ENCODE data around the gene ACTR8. TPM values are rescaled to one million over a fixed set of nuclear protein-coding genes. Genes with fewer than 3 reads are reported as not detected.
"Not testable (repeated sequence)": the region's sequence is repeated elsewhere in the genome, so short reads cannot be mapped to it uniquely, and the experiment has no call there.

ACTR8 gene, protein sequence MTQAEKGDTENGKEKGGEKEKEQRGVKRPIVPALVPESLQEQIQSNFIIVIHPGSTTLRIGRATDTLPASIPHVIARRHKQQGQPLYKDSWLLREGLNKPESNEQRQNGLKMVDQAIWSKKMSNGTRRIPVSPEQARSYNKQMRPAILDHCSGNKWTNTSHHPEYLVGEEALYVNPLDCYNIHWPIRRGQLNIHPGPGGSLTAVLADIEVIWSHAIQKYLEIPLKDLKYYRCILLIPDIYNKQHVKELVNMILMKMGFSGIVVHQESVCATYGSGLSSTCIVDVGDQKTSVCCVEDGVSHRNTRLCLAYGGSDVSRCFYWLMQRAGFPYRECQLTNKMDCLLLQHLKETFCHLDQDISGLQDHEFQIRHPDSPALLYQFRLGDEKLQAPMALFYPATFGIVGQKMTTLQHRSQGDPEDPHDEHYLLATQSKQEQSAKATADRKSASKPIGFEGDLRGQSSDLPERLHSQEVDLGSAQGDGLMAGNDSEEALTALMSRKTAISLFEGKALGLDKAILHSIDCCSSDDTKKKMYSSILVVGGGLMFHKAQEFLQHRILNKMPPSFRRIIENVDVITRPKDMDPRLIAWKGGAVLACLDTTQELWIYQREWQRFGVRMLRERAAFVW
- 13.3 and 13.5 TPM in 2 replicates for total RNA-seq (2014; rRNA removed; shearing (Covaris generic); ENCODE audit: low replicate concordance)

GRCh38 chr3:53881691-53882593 lies at the start of gene ACTR8:
TSS of gene ACTR8 (minus strand) at chr3:53882152. CDS start at chr3:53882101, 51 bp downstream.
- DNase-seq = peak; percentile 73
- Histone ChIP-seq H3K4me3 (peak within 1 kb of the TSS; percentile 84), H3K36me3 (peaks cover 23% of the 10 kb centered on the region), H3K27me3 (no peaks in the 10 kb centered on the region), H3K9me3 (no peaks in the 10 kb centered on the region)

- not testable (repeated sequence) for DNase-seq, H3K9me3 ChIP-seq, H3K4me3 ChIP-seq, H3K36me3 ChIP-seq, H3K27me3 ChIP-seq
These were observed 45.4 kb upstream of the ACTR8 start for GRCh38 chr3:53927208-53927872.

DNA sequence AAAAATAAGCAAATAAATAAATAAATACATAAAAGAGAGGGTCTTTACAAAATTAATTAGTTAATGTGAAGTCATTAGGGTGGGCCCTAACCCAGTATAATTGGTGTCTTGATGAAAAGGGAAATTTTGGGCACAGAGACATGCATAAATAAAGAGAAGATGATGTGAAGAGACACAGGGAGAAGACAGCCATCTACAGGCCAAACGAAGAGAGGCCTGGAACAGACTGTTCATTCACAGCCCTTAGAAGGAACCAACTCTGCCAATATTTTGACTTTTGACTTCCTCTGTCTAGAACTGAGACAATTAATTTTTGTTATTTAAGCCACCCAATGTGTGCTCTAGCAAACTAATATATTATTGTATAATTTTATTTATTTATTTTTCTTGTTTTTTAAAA lies 39.3 kb upstream of the ACTR8 start:
- H3K9me3 ChIP-seq = no peaks in the 10 kb centered on the region
- no peak for DNase-seq
- no peaks in the 10 kb centered on the region for H3K36me3 ChIP-seq
- 0 out of 2 replicates have a peak, but pooled peaks cover 2% of the 10 kb centered on the region for H3K27me3 ChIP-seq
- H3K4me3 ChIP-seq = no peak overlapping the region

DNA sequence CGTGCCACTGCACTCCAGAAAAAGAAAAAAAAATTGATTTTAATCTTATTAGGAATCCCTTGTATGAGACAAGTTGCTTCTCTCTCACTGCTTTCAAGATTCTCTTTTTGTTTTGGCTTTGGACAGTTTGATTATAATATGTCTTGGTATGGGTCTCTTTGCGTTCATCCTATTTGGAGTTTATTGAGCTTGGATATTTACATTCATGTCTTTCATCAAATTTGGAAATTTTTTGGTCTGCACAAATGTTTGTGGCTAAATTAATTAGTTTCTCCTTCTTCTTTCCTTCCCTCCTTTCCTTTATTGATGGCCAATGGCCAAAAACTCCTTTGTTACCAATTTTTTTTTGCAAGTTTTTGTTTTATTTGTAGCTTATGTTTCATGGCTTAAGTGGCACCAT lies 37.8 kb upstream of the ACTR8 start:
- 0 out of 2 replicates have a peak, but pooled peaks cover 2% of the 10 kb centered on the region for H3K27me3 ChIP-seq
- no peaks in the 10 kb centered on the region for H3K36me3 ChIP-seq
- DNase-seq = no peak
- H3K4me3 ChIP-seq = no peak overlapping the region
- H3K9me3 ChIP-seq = no peaks in the 10 kb centered on the region

GRCh38 chr3:53913401-53913800 lies 31.4 kb upstream of the ACTR8 start:
- Histone ChIP-seq H3K36me3 (no peaks in the 10 kb centered on the region), H3K9me3 (no peaks in the 10 kb centered on the region), H3K27me3 (peaks cover 2% of the 10 kb centered on the region; the same call in 1 of the 2 replicates), H3K4me3 (no peak overlapping the region)
- DNase-seq = no peak

DNA sequence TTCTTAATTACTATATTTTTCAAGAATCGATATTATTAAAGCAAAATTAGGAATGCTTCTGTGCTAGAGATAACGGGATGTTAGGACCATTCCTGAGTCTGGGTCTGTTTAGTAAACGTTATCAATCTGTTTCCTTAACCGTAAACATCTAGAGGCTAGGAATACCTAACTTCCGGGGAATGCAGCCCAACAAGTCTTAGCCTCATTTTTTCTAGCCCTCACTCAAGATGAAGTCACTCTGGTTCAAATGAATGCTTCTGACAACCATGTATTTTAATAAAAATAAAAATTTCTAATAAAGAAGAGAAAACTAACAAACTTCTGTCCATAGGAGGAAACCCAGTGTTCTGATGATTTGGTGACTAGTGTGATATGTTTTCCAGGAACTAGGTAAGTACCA lies 20.8 kb upstream of the ACTR8 start:
- H3K36me3 ChIP-seq = no peaks in the 10 kb centered on the region
- DNase-seq = no peak
- H3K27me3 ChIP-seq = no peaks in the 10 kb centered on the region
- H3K9me3 ChIP-seq = no peaks in the 10 kb centered on the region
- H3K4me3 ChIP-seq = no peak overlapping the region

DNA sequence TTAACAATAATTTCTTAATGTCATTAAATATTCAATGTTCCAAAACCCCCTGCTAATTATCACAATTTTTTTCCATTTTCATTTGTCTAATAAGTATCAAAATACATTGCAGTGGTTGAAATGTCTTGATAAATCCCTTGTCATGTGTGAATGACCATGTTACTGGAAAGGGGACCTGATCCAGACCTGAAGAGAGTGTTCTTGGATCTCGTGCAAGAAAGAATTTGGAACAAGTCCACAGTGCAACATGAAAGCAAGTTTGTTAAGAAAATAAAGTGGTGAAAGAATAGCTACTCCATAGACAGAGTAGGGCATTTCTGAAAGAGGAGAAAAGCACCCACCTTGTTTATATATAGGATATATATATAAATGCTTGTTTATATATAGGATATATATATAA lies 20.1 kb upstream of the ACTR8 start:
- no peaks in the 10 kb centered on the region for H3K9me3 ChIP-seq
- H3K36me3 ChIP-seq = no peaks in the 10 kb centered on the region
- no peak for DNase-seq
- no peaks in the 10 kb centered on the region for H3K27me3 ChIP-seq
- no peak overlapping the region for H3K4me3 ChIP-seq

DNA sequence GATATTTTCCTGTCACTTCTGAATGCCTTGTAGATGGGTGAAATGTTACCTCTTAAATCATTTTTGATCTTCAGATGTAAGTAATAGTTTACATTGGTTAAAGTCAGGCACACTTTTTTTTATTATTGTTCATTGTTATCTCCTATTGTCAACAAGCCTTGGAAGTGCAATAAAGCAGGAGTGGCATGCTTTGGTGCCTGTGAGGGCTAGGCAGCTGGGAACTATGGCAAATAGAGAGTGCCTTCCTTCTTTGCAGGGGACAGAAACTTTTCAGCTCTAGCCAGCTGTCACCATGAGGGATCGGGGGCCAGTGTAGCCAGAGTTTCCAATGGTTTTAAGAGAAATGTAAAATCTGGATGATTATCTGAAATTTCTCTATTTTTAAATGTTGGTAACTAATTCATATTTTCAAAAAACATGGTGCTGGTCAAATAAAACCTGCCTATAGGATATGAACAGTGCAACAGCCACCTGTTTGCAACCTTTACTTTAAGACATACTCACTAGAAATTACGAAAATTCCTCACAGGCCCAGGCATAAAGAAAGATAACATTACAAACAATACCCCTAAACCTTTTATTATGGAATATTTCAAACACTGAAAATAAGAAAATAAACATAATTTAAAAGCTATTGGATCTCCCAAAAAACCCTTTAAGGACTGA lies 18.8 kb upstream of the ACTR8 start:
- no peak overlapping the region for H3K4me3 ChIP-seq
- no peaks in the 10 kb centered on the region for H3K36me3 ChIP-seq
- no peak for DNase-seq
- no peaks in the 10 kb centered on the region for H3K9me3 ChIP-seq
- H3K27me3 ChIP-seq = no peaks in the 10 kb centered on the region

DNA sequence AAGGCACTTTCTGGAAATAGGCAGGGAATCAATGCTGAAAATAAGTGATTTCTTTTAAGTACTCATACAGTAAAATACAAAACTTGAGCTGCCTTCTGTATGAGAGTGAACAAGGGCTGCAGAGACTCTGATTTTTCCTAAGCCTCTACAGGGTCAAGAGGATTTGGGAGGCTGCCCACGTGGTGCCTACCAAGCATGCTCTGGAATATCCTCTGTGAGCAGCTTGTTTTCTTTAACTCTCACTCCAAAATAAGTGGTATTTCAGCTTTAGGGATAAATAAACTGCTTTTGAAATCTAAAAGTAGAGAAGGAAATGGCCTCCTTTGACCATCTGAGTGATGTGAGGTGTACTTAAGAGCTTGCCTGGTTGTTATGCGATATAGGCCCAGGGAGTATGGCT lies 17.8 kb upstream of the ACTR8 start:
- Histone ChIP-seq H3K36me3 (no peaks in the 10 kb centered on the region), H3K4me3 (no peak overlapping the region), H3K27me3 (no peaks in the 10 kb centered on the region), H3K9me3 (no peaks in the 10 kb centered on the region)
- no peak for DNase-seq

GRCh38 chr3:53892286-53892637 lies 10.3 kb upstream of the ACTR8 start:
- H3K9me3 ChIP-seq = no peaks in the 10 kb centered on the region
- no peaks in the 10 kb centered on the region for H3K27me3 ChIP-seq
- no peak for DNase-seq
- peak overlapping the region; percentile 90 for H3K4me3 ChIP-seq
- H3K36me3 ChIP-seq = no peaks in the 10 kb centered on the region; the same call in 1 of the 2 replicates

DNA sequence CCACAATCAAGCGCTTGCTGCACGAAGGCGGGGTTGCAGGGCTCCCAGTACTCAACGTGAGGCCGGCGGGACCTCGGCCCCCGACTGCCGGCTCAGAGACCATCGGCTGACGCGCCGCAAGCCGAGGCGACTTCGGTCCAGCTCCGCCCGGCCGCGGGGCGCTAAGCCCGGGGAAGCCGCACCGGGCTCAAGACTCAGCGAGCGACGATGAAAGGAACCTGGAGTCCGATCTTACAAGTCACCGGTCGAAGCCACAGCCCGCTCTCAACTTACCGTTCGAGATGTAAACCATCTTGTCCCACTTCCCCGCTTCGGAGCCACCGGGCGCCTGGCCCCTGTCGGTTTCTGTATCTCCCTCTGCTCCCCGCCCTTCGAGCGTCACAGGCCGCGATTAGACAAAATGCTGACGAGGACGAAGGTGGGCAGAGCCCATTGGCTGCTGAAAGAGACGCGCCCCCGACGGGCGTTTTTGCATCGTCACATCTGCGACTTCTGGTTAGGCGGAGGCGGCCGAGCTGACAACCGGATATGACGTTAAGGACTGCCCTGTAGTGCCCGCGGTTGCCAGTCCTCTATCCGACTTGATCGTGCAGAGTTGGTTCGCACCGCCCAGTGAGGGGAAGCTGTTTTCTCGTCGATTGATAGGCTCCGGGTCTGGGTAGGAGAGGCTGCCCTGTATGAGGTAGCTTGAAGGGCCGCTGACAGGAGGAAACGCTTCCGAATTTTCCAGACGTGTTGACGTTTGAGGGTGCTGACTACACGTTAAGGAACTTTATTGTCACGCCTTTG lies 9.7 kb upstream of the ACTR8 start, which contains the start of gene SELENOK:
TSS of gene SELENOK (minus strand) at position 363 of the 789 bp plus-strand sequence.
- Histone ChIP-seq H3K36me3 (no peaks in the 10 kb centered on the region; the same call in none of the 2 replicates), H3K4me3 (peak within 1 kb of the TSS; percentile 90), H3K27me3 (no peaks in the 10 kb centered on the region), H3K9me3 (no peaks in the 10 kb centered on the region)
- peak; percentile 95 for DNase-seq

- Histone ChIP-seq H3K4me3 (peak overlapping the region; percentile 90), H3K9me3 (no peaks in the 10 kb centered on the region), H3K36me3 (no peaks in the 10 kb centered on the region; the same call in none of the 2 replicates), H3K27me3 (no peaks in the 10 kb centered on the region)
- no peak for DNase-seq
These were observed 8.9 kb upstream of the ACTR8 start for GRCh38 chr3:53890726-53891475.

GRCh38 chr3:53888232-53888631 lies 6.3 kb upstream of the ACTR8 start:
- Histone ChIP-seq H3K36me3 (no peaks in the 10 kb centered on the region; the same call in none of the 2 replicates), H3K9me3 (no peaks in the 10 kb centered on the region), H3K4me3 (no peak overlapping the region), H3K27me3 (no peaks in the 10 kb centered on the region)
- no peak for DNase-seq

DNA sequence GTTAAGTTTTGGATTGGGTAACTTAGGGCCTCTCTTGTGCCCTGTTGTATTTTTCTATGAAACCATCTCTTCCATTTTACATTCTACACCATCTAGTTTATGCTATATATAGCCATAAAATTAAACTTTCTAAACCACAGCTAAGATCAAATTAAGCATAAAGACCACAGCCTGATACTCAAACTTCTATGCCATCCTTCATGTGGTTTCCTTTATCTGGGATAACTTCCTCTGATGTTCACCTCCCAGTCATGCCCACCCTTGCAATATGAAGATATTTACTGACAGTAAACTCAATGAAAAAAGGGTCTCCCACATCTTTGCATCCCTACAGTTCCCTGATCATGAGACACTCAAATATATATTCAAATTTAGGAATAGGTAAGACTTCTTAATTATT lies 5.5 kb upstream of the ACTR8 start:
- no peak for DNase-seq
- H3K27me3 ChIP-seq = no peaks in the 10 kb centered on the region
- no peaks in the 10 kb centered on the region; the same call in none of the 2 replicates for H3K36me3 ChIP-seq
- no peak overlapping the region for H3K4me3 ChIP-seq
- no peaks in the 10 kb centered on the region for H3K9me3 ChIP-seq

GRCh38 chr3:53885239-53885638 lies 3.3 kb upstream of the ACTR8 start:
- Histone ChIP-seq H3K9me3 (no peaks in the 10 kb centered on the region), H3K4me3 (no peak overlapping the region), H3K36me3 (no peaks in the 10 kb centered on the region; the same call in none of the 2 replicates), H3K27me3 (no peaks in the 10 kb centered on the region)
- DNase-seq = no peak

Data from MG63 (cell line).